SK-N-SH treated with all-trans-retinoic acid at 6 μM for 48 hours (cell line): ENCODE results near the gene COL10A1.

Experiments used
- ATAC-seq: fragments of 200-7000 bp; cut with Tn5 transposase; 3 replicates; pipeline ENCODE4 v1.9.1; 2020; ENCODE audit warnings: mild to moderate bottlenecking, moderate library complexity
- ARNTL ChIP-seq: fragments of 450-650 bp; formaldehyde crosslinking; IDR thresholded peaks from 2 replicates; pipeline ENCODE4 v1.5.0; 2020; ENCODE audit warnings: low read depth, mild to moderate bottlenecking, moderate library complexity, borderline replicate concordance
- CSDC2 ChIP-seq: fragments of 250-450 bp; sonication (Bioruptor Pico); IDR thresholded peaks from 2 replicates; pipeline ENCODE4 v1.5.0; 2020; ENCODE audit warnings: mild to moderate bottlenecking, moderate library complexity
- CSRNP3 ChIP-seq: fragments of 250-450 bp; sonication (Bioruptor Pico); IDR thresholded peaks from 2 replicates; pipeline ENCODE4 v1.5.1; 2021; ENCODE audit warnings: mild to moderate bottlenecking, moderate library complexity
- ESRRG ChIP-seq: fragments of 250-450 bp; sonication (Bioruptor Pico); IDR thresholded peaks from 2 replicates; pipeline ENCODE4 v1.6.1; 2021; ENCODE audit warnings: mild to moderate bottlenecking
- GLIS3 ChIP-seq: fragments of 250-450 bp; sonication (Bioruptor Pico); IDR thresholded peaks from 2 replicates; pipeline ENCODE4 v1.5.0; 2020; ENCODE audit warnings: mild to moderate bottlenecking, moderate library complexity
- ISL1 ChIP-seq: fragments of 250-450 bp; sonication (Bioruptor Pico); IDR thresholded peaks from 2 replicates; pipeline ENCODE4 v2.1.2; 2022; ENCODE audit warnings: mild to moderate bottlenecking, moderate library complexity
- OSR1 ChIP-seq: fragments of 250-450 bp; sonication (Bioruptor Pico); IDR thresholded peaks from 2 replicates; pipeline ENCODE4 v1.8.0; 2022; ENCODE audit warnings: moderate library complexity, mild to moderate bottlenecking, inconsistent platforms
- PATZ1 ChIP-seq: fragments of 250-450 bp; sonication (Bioruptor Pico); IDR thresholded peaks from 2 replicates; pipeline ENCODE4 v1.8.0; 2020; ENCODE audit warnings: mild to moderate bottlenecking, moderate library complexity, borderline replicate concordance
- POU6F1 ChIP-seq: fragments of 250-450 bp; sonication (Bioruptor Pico); IDR thresholded peaks from 2 replicates; pipeline ENCODE4 v1.8.0; 2021; ENCODE audit warnings: low read depth, mild to moderate bottlenecking, moderate library complexity, borderline replicate concordance
- PPARA ChIP-seq: fragments of 250-450 bp; sonication (Bioruptor Pico); IDR thresholded peaks from 2 replicates; pipeline ENCODE4 v1.5.0; 2020; ENCODE audit warnings: mild to moderate bottlenecking, borderline replicate concordance
- RARB ChIP-seq: fragments of 250-450 bp; sonication (Bioruptor Pico); IDR thresholded peaks from 2 replicates; pipeline ENCODE4 v1.8.0; 2021; ENCODE audit warnings: mild to moderate bottlenecking, moderate library complexity
- SNAI2 ChIP-seq: fragments of 250-450 bp; sonication (Bioruptor Pico); IDR thresholded peaks from 2 replicates; pipeline ENCODE4 v1.5.0; 2020; ENCODE audit warnings: mild to moderate bottlenecking, moderate library complexity
- TCF4 ChIP-seq: fragments of 250-450 bp; sonication (Bioruptor Pico); IDR thresholded peaks from 2 replicates; pipeline ENCODE4 v1.8.0; 2021; ENCODE audit warnings: mild to moderate bottlenecking, moderate library complexity, borderline replicate concordance
- TOX ChIP-seq: fragments of 250-450 bp; sonication (Bioruptor Pico); IDR thresholded peaks from 2 replicates; pipeline ENCODE4 v1.8.0; 2021; ENCODE audit warnings: mild to moderate bottlenecking, moderate library complexity, borderline replicate concordance
- TSHZ2 ChIP-seq: fragments of 250-450 bp; sonication (Bioruptor Pico); IDR thresholded peaks from 2 replicates; pipeline ENCODE4 v1.5.0; 2020; ENCODE audit warnings: mild to moderate bottlenecking, moderate library complexity
- ZC3H10 ChIP-seq: fragments of 250-450 bp; sonication (Bioruptor Pico); IDR thresholded peaks from 2 replicates; pipeline ENCODE4 v1.5.1; 2021; ENCODE audit warnings: mild to moderate bottlenecking, moderate library complexity
- ZFP3 ChIP-seq: fragments of 250-450 bp; sonication (Bioruptor Pico); IDR thresholded peaks from 2 replicates; pipeline ENCODE4 v1.5.0; 2020; ENCODE audit warnings: mild to moderate bottlenecking, moderate library complexity
- ZFP30 ChIP-seq: fragments of 450-650 bp; formaldehyde crosslinking; IDR thresholded peaks from 2 replicates; pipeline ENCODE4 v1.5.0; 2022; ENCODE audit warnings: mild to moderate bottlenecking, moderate library complexity
- ZNF565 ChIP-seq: fragments of 450-650 bp; formaldehyde crosslinking; conservative IDR thresholded peaks from 2 replicates; pipeline ENCODE4 v1.5.0; 2020; ENCODE audit warnings: low read depth, mild to moderate bottlenecking, moderate library complexity

The COL10A1 gene

GRCh38 chr6:116087437-116088027, 38.4 kb downstream of the COL10A1 start:
- TF ChIP-seq ZNF565 (CRISPR knock-in tag) (no peak), TCF4 (CRISPR knock-in tag) (no peak), ESRRG (CRISPR knock-in tag) (no peak), TSHZ2 (no peak), GLIS3 (CRISPR knock-in tag) (no peak), CSDC2 (CRISPR knock-in tag) (no peak), ARNTL (CRISPR knock-in tag) (no peak), ZFP30 (CRISPR knock-in tag) (no peak), ZFP3 (no peak)
- ATAC-seq: peak; percentile 41; the same call in 2 of the 3 replicates

GRCh38 chr6:116084284-116084683, 41.6 kb downstream of the COL10A1 start:
- TF ChIP-seq ZFP30 (CRISPR knock-in tag) (no peak), POU6F1 (CRISPR knock-in tag) (no peak), ZFP3 (no peak), PPARA (CRISPR knock-in tag) (no peak), CSDC2 (CRISPR knock-in tag) (no peak), RARB (CRISPR knock-in tag) (no peak), PATZ1 (CRISPR knock-in tag) (no peak), ISL1 (CRISPR knock-in tag) (no peak), ZNF565 (CRISPR knock-in tag) (no peak), TSHZ2 (no peak), SNAI2 (CRISPR knock-in tag) (no peak), OSR1 (CRISPR knock-in tag) (no peak), CSRNP3 (no peak), GLIS3 (CRISPR knock-in tag) (no peak), ZC3H10 (CRISPR knock-in tag) (no peak), ESRRG (CRISPR knock-in tag) (no peak)
- no peak for ATAC-seq

- ATAC-seq: no peak
- TF ChIP-seq TCF4 (CRISPR knock-in tag): no peak
- no peak for TF ChIP-seq GLIS3 (CRISPR knock-in tag)
- no peak for TF ChIP-seq TOX
- no peak for TF ChIP-seq POU6F1 (CRISPR knock-in tag)
Measured at GRCh38 chr6:116083052-116083451, 42.9 kb downstream of the COL10A1 start.
